Fibroblast of pulmonary artery (primary cell): ENCODE data around the gene ZNF524.

Source experiments
- DNase-seq: peaks from one replicate; pipeline ENCODE4 v3.0.0-alpha.2; 2010; ENCODE audit warnings: low read depth
- H3K4me3 ChIP-seq: replicated peaks from 2 replicates; pipeline ENCODE4 v1.5.1; 2011; ENCODE audit warnings: low read depth, mild to moderate bottlenecking, control low read depth, low read length, moderate library complexity
- TF ChIP-seq, protein P1 (sequence below): IDR thresholded peaks from 2 replicates; pipeline ENCODE4 v1.5.1; 2011; ENCODE audit warnings: mild to moderate bottlenecking, control low read depth, low read length, inconsistent platforms; ENCODE audit errors: missing control alignments

Gene ZNF524

DNA sequence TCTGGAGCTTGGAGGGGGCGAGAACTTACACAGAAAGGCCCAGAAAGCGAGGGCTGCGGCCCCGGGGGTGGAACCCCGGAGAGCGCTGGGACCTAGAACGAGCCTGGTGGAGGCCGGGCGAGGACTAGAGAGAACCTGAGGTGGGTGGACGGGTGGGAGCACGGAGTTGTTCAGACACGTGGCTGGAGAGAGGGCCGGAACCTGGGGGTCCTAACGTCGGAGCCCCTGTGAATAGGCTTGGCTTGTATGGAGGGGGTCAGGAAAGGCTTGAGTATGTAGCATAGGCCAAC lies 43.7 kb downstream of the ZNF524 start:
- no peak for DNase-seq
- H3K4me3 ChIP-seq = peak overlapping the region; percentile 88
- TF ChIP-seq, protein P1, sequence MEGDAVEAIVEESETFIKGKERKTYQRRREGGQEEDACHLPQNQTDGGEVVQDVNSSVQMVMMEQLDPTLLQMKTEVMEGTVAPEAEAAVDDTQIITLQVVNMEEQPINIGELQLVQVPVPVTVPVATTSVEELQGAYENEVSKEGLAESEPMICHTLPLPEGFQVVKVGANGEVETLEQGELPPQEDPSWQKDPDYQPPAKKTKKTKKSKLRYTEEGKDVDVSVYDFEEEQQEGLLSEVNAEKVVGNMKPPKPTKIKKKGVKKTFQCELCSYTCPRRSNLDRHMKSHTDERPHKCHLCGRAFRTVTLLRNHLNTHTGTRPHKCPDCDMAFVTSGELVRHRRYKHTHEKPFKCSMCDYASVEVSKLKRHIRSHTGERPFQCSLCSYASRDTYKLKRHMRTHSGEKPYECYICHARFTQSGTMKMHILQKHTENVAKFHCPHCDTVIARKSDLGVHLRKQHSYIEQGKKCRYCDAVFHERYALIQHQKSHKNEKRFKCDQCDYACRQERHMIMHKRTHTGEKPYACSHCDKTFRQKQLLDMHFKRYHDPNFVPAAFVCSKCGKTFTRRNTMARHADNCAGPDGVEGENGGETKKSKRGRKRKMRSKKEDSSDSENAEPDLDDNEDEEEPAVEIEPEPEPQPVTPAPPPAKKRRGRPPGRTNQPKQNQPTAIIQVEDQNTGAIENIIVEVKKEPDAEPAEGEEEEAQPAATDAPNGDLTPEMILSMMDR = no peak

DNA sequence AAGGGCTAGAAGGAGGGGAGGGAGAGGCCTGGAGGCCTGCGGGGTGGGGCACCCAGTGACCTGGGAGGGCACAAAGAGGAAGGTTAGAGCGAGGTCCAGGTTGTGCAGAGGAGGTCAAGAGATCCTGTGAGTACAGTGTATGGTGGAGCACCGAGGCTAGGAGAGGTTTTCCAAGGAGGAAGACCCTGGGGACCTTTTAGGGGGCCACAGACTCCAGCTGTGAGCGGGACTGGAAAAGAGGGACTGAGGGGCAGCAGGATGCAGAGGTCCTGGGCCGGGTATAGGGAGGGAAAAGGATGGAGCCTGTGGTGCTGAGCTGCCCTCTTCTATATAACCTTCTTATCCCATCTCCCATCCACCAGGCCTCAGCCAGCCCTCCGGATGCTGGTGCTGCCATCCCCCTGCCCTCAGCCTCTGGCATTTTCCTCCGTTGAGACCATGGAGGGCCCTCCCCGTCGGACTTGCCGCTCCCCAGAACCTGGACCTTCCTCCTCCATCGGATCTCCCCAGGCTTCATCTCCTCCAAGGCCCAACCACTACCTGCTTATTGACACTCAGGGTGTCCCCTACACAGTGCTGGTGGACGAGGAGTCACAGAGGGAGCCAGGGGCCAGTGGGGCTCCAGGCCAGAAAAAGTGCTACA lies 44.2 kb downstream of the ZNF524 start:
- H3K4me3 ChIP-seq = peak overlapping the region; percentile 88
- no peak for DNase-seq
- TF ChIP-seq, protein P1 = no peak

DNA sequence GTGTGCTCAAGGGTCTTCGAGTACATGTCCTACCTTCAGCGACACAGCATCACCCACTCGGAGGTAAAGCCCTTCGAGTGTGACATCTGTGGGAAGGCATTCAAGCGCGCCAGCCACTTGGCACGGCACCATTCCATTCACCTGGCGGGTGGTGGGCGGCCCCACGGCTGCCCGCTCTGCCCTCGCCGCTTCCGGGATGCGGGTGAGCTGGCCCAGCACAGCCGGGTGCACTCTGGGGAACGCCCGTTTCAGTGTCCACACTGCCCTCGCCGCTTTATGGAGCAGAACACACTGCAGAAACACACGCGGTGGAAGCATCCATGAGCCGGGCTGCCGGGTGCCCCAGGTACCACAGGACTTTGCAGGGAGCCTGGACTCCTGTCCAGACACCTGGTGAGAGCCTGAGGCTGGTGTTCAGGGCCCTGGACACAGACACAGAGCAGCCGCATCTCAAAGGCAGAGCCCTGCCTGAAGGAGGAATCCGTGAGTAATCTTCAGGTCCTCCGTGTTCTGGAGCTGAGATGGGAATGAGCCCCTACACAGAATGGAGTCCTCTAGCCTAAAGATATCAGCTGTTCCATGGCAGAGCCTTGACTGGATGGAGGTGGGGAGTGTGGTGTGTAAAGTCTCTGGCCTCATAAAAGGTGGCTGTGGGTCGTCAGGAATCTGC lies 44.9 kb downstream of the ZNF524 start:
- DNase-seq = no peak
- peak overlapping the region; percentile 88 for H3K4me3 ChIP-seq
- TF ChIP-seq, protein P1 = no peak

DNA sequence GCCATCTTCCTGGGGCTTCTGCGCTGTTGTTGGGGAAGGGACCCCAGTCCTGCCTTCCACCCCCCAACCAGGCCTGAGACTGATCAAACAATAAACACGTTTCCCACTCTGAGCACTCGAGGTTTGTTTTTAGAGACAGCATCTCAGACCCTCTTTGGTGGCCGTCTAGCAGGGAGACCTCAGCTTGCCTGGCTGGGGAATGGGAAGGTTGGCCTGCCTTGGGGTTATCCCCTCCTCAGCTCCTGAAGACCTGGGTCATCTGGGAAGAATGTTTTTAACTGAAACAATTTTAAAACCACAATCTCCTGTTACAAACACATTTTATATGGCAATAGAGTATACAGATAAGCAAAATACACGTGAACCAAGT lies 45.4 kb downstream of the ZNF524 start:
- TF ChIP-seq, protein P1 = no peak
- no peak for DNase-seq
- H3K4me3 ChIP-seq = no peak overlapping the region

DNA sequence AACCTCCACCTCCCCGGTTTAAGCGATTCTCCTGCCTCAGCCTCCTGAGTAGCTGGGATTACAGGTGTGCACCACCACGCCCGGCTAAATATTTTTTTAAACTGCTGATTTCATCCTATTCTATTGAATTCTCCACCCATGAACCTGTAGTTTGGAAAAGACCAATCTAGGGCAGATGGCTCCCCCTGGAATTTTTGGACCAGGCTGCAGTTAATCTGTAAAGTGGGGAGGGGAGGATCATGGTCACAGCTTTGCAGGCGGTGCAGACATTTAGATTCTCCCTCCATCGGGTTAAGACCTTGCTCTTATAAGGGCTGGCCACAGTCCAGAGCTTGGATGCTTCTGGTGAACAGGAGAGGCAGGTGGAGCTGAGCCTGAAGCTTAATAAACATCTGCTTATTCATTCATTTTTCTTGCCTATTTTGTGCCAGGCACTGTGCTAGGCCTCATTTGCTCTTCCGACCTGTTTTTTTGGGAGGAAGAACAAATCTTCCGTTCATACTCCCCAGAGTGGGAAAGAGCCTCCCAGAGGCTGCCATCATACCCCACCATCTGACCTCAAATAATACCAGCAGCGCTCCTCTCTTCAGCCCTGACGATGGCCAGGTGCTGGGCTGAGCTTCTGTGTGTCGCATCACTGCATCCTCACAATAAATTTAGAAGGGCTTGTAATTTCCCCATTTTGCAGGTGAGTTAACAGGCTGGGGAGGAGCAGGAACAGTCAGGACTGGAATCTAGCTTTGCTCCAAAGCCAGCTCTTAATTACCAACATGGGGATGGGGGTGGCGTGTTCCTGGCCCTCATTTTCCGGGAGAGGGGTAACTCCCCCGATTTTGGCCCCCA lies 47.0 kb downstream of the ZNF524 start:
- DNase-seq = no peak
- TF ChIP-seq, protein P1 = no peak
- H3K4me3 ChIP-seq = peak overlapping the region; percentile 73

DNA sequence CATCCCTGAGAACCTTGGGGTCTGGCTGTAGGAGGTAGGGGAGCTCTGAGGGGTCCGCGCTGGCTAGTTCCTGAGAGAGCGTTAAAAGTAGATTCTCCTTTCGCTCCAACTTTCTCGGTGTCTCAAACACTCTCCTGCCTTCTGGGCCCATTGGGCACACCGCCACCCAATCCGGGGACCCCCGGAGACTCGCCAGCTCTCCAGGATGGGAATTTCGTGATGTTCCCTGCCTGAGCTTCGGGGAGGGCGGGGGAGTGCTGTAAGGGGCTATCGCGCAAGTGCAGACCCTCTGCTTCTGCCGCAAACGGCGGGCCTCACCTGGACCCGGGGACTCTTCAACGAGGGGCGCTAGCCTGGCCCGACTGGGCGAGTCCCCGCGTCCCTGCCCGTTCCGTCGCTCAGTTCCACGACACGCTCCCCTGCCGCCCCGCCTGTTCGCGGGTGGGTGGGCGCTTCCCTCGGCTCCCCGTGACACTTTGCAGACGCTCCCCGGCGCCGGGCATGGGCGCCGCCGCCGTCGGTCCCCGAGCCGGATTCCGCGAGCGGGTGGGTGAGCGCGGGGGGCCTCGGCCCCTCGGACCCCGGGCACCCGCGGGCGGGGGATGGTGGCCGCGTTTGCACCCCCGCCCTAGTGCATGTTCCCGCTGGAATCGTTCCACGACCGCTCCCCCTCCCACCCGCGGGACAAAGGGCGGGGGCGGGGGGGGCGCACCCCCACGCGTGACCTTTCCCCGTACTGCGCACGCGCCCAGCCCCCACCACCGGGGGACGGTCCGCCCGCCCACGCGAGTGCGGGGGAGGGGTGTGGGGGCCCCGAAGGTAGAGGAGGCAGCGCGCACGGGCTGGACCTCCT lies 47.9 kb downstream of the ZNF524 start, which contains the start of gene CCDC106:
Gene CCDC106, plus strand, starts transcription at position 481 of the 853 bp plus-strand sequence. CDS start 835 bp downstream, outside the sequence.
- peak; percentile 76 for DNase-seq
- TF ChIP-seq, protein P1 = no peak
- H3K4me3 ChIP-seq = peak within 1 kb of the TSS; percentile 73
